ENCODE results near the gene BAZ1B. TPM values are rescaled to one million over a fixed set of nuclear protein-coding genes. Genes with fewer than 3 reads are reported as not detected.

The BAZ1B gene
- total and polyA plus RNA-seq, 9 of the 15 experiments (the other 6 are each of a cell fraction or from before 2014, with no cell fraction given) = 15.0 to 134 (median 79.5) TPM

DNA sequence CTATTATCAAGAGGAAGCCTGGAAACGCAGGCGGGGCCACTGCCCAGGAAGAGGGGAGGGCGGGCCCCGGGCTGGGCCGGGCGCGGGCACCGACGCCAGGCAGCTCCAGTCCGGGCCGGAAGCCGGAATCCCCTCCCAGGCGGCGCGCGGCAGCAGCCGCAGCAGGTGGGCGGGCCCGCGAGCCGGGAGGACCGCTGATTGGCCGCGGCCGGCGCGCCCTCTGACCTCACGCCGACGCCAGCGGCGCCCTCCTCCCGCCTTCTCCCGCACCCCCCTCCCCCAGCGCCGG lies 35.0 kb upstream of the BAZ1B start:
- Histone ChIP-seq H3K27ac (ENCODE audit: extremely low read depth, low read depth, low read length) (peak overlapping the region; percentile 99), H3K4me3 (peak overlapping the region; percentile 95), H3K4me2 (ENCODE audit: insufficient read depth, low read length) (peak overlapping the region; percentile 84), H3K36me3 (ENCODE audit: control insufficient read depth, insufficient read depth, low read length) (peaks cover 35% of the 10 kb centered on the region), H3K9me1 (ENCODE audit: control insufficient read depth, insufficient read depth, low read length) (no peaks in the 10 kb centered on the region), H3K9ac (ENCODE audit: insufficient read depth in 1 of 2, low read depth in 2 of 2, low read length in 2 of 2) (peak overlapping the region; percentile 90 to 93), H4K20me1 (replicated peaks; ENCODE audit: control insufficient read depth, insufficient read depth, low read length) (peaks cover 2% of the 10 kb centered on the region), H3K4me1 (replicated peaks in 1 of 2; ENCODE audit: control insufficient read depth in 2 of 2, insufficient read depth in 2 of 2, low read length in 2 of 2) (peaks cover 28 to 33% of the 10 kb centered on the region in 2 experiments), H3K9me3 (replicated peaks; ENCODE audit: control insufficient read depth, insufficient read depth, low read depth, low read length) (no peaks in the 10 kb centered on the region), H3K27me3 (ENCODE audit: control insufficient read depth in 2 of 2, insufficient read depth in 2 of 2, low read length in 2 of 2) (no peaks in the 10 kb centered on the region), H2AFZ (ENCODE audit: low read depth, low read length) (peak overlapping the region; percentile 90), H3K79me2 (ENCODE audit: control insufficient read depth, insufficient read depth, low read length) (peaks cover 46% of the 10 kb centered on the region)
- DNase-seq (ENCODE audit: extremely low read depth in 1 of 4, low spot score in 3 of 4) (peak; percentile 97 to 99 (median 97)), ATAC-seq (peak; percentile 96), FAIRE-seq (peak; percentile 75)
- BruUV-seq (replicated peaks) = no TSS peak
- 0% methylated on average over 19 of the region's 36 CpGs for WGBS (ENCODE audit: insufficient coverage, low coverage, missing lambda C conversion rate)
- ChIA-PET POLR2A (interaction anchor here (0.6 to 1.9 kb wide), 13 partner anchors 8 to 181 kb away, joined by 3 to 11 read pairs (median 3); partner anchors contain the start of genes ABHD11, BAZ1B and TBL2), CTCF (ENCODE audit: low intra/inter-chr PET ratio) (interaction anchor here (0.7 kb wide), 1 partner anchor 36 kb away, joined by 3 read pairs; no protein-coding TSS in a partner anchor)
- in situ Hi-C loops (cut with MboI) = no loop called here
- intact Hi-C loops (cut with micrococcal nuclease) = loop anchor here (2.0 kb wide), 1 partner anchor 36 kb away; no protein-coding TSS in a partner anchor
- TF ChIP-seq KLF1 (tag; IDR thresholded peaks at IDR 0.05) (peak; percentile 42; the same call in 1 of the 2 replicates), PCBP1 (IDR thresholded peaks at IDR 0.05; ENCODE audit: low read depth, low read length, poor library complexity, severe bottlenecking) (peak; percentile 54), RB1 (IDR thresholded peaks at IDR 0.05; ENCODE audit: low read depth) (0 out of 2 replicates have a peak, but pooled peaks have one; percentile 72), ZZZ3 (IDR thresholded peaks at IDR 0.05) (no peak), KLF16 (IDR thresholded peaks at IDR 0.05) (peak; percentile 64), ELF1 (tag; IDR thresholded peaks at IDR 0.05) (peak; percentile 84), MAFF (IDR thresholded peaks at IDR 0.05; ENCODE audit: low read length) (no peak), NRF1 (conservative IDR thresholded peaks at IDR 0.05 in 1 of 2, IDR thresholded peaks at IDR 0.05 in 1 of 2) (no peak), ATF7 (IDR thresholded peaks at IDR 0.05) (peak; percentile 67; the same call in 1 of the 2 replicates)
- TF ChIP-seq, protein P1, sequence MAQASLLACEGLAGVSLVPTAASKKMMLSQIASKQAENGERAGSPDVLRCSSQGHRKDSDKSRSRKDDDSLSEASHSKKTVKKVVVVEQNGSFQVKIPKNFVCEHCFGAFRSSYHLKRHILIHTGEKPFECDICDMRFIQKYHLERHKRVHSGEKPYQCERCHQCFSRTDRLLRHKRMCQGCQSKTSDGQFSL (CRISPR knock-in tag; IDR thresholded peaks at IDR 0.05) = no peak
- TF ChIP-seq, protein P1 (tag; IDR thresholded peaks at IDR 0.05) = peak in 1 of 2 experiments; percentile 88; a peak in 2 of 4 replicates
- TF ChIP-seq, protein P2, sequence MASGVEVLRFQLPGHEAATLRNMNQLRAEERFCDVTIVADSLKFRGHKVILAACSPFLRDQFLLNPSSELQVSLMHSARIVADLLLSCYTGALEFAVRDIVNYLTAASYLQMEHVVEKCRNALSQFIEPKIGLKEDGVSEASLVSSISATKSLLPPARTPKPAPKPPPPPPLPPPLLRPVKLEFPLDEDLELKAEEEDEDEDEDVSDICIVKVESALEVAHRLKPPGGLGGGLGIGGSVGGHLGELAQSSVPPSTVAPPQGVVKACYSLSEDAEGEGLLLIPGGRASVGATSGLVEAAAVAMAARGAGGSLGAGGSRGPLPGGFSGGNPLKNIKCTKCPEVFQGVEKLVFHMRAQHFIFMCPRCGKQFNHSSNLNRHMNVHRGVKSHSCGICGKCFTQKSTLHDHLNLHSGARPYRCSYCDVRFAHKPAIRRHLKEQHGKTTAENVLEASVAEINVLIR (CRISPR knock-in tag; IDR thresholded peaks at IDR 0.05) = peak; percentile 67
- TF ChIP-seq, protein P3, sequence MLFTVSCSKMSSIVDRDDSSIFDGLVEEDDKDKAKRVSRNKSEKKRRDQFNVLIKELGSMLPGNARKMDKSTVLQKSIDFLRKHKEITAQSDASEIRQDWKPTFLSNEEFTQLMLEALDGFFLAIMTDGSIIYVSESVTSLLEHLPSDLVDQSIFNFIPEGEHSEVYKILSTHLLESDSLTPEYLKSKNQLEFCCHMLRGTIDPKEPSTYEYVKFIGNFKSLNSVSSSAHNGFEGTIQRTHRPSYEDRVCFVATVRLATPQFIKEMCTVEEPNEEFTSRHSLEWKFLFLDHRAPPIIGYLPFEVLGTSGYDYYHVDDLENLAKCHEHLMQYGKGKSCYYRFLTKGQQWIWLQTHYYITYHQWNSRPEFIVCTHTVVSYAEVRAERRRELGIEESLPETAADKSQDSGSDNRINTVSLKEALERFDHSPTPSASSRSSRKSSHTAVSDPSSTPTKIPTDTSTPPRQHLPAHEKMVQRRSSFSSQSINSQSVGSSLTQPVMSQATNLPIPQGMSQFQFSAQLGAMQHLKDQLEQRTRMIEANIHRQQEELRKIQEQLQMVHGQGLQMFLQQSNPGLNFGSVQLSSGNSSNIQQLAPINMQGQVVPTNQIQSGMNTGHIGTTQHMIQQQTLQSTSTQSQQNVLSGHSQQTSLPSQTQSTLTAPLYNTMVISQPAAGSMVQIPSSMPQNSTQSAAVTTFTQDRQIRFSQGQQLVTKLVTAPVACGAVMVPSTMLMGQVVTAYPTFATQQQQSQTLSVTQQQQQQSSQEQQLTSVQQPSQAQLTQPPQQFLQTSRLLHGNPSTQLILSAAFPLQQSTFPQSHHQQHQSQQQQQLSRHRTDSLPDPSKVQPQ (CRISPR knock-in tag; IDR thresholded peaks at IDR 0.05; ENCODE audit: borderline replicate concordance) = no peak
- TF ChIP-seq, protein P4, sequence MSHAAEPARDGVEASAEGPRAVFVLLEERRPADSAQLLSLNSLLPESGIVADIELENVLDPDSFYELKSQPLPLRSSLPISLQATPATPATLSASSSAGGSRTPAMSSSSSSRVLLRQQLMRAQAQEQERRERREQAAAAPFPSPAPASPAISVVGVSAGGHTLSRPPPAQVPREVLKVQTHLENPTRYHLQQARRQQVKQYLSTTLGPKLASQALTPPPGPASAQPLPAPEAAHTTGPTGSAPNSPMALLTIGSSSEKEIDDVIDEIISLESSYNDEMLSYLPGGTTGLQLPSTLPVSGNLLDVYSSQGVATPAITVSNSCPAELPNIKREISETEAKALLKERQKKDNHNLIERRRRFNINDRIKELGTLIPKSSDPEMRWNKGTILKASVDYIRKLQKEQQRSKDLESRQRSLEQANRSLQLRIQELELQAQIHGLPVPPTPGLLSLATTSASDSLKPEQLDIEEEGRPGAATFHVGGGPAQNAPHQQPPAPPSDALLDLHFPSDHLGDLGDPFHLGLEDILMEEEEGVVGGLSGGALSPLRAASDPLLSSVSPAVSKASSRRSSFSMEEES (CRISPR knock-in tag; IDR thresholded peaks at IDR 0.05) = no peak
- TF ChIP-seq, protein P5, sequence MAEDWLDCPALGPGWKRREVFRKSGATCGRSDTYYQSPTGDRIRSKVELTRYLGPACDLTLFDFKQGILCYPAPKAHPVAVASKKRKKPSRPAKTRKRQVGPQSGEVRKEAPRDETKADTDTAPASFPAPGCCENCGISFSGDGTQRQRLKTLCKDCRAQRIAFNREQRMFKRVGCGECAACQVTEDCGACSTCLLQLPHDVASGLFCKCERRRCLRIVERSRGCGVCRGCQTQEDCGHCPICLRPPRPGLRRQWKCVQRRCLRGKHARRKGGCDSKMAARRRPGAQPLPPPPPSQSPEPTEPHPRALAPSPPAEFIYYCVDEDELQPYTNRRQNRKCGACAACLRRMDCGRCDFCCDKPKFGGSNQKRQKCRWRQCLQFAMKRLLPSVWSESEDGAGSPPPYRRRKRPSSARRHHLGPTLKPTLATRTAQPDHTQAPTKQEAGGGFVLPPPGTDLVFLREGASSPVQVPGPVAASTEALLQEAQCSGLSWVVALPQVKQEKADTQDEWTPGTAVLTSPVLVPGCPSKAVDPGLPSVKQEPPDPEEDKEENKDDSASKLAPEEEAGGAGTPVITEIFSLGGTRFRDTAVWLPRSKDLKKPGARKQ (CRISPR knock-in tag; IDR thresholded peaks at IDR 0.05) = no peak
